Gastrocnemius medialis (tissue), 4 donors: ENCODE results near the gene WDR37.

Source experiments
- CTCF ChIP-seq, 5 experiments: fragments of 450-650 bp in 3 of 5; fragments of 200-600 bp in 2 of 5; sonication (generic) in 2 of 5; IDR thresholded peaks in 4 of 5; conservative IDR thresholded peaks in 1 of 5; 1 replicate in 4 of 5; 2 replicates in 1 of 5; pipeline ENCODE4 v1.5.1; 2016 to 2019; ENCODE audit warnings: antibody characterized with exemption in 5 of 5, mild to moderate bottlenecking in 3 of 5, moderate library complexity in 3 of 5
- POLR2A ChIP-seq, 2 donors: fragments of 450-650 bp; IDR thresholded peaks; one replicate each; pipeline ENCODE4 v1.6.1; 2017; ENCODE audit warnings: antibody characterized with exemption in 2 of 2, mild to moderate bottlenecking in 2 of 2, moderate library complexity in 2 of 2

- TF ChIP-seq CTCF (IDR thresholded peaks at IDR 0.05 in 4 of 5, conservative IDR thresholded peaks at IDR 0.05 in 1 of 5): no peak
- TF ChIP-seq POLR2A (IDR thresholded peaks at IDR 0.05): no peak
These were observed 11.2 kb upstream of the WDR37 start for GRCh38 chr10:1044964-1045363.
